ENCODE measurements around the gene NPHS2.

DNA sequence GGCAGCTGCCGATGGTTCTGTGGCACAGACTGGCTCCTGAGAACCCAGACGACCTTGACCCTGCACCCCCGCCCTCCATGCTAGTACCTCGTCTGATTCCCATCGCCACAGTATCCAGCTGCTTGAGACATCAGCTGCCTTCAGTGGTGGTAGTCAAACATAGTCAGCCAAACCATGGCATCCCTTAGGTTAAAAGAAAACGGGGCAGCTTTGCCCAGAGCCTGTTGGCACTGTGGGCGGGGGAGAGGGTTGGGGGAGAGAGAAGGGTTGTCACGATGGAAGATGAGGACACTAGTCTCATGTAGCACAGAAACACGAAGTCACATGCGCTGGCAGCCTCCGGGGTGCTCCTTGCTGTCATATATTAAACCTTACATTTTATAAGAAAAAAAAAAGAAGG is 14.9 kb upstream of the NPHS2 start:
- no peak for TF ChIP-seq EP300 (IDR thresholded peaks at IDR 0.05)
- TF ChIP-seq POLR2AphosphoS5 (IDR thresholded peaks at IDR 0.05), result no peak
- TF ChIP-seq POLR2A (IDR thresholded peaks at IDR 0.05), result no peak

Measured in suprapubic skin (tissue), 4 donors.